ENCODE measurements around the gene MAP3K5. TPM values are rescaled to one million over a fixed set of nuclear protein-coding genes. Genes with fewer than 3 reads are reported as not detected.

Gene MAP3K5
- total RNA-seq, 1 experiment from 2014 or later: 8.1 TPM

GRCh38 chr6:136614350-136614749, 177.9 kb downstream of the MAP3K5 start:
- Histone ChIP-seq H3K27me3 (ENCODE audit: control insufficient read depth, insufficient read depth, low read length) (no peaks in the 10 kb centered on the region), H3K27ac (ENCODE audit: low read length) (no peak overlapping the region), H3K9me3 (ENCODE audit: control insufficient read depth, insufficient read depth, low read depth, low read length) (no peaks in the 10 kb centered on the region), H3K4me3 (ENCODE audit: low read depth in 2 of 2, low read length in 2 of 2) (no peak overlapping the region), H3K36me3 (ENCODE audit: control insufficient read depth, insufficient read depth, low read length) (no peaks in the 10 kb centered on the region), H3K4me1 (ENCODE audit: control insufficient read depth, insufficient read depth, low read length) (peaks cover 15% of the 10 kb centered on the region)
- DNase-seq (ENCODE audit: low read depth, low spot score) (no peak), ATAC-seq (no peak)
- ChIA-PET POLR2A (no interaction called here), CTCF (no interaction called here)
- TF ChIP-seq POLR2AphosphoS5 (IDR thresholded peaks at IDR 0.05; ENCODE audit: low read depth, low read length) (no peak), TCF7L2 (IDR thresholded peaks at IDR 0.05; ENCODE audit: low read depth, low read length) (no peak), SIN3A (IDR thresholded peaks at IDR 0.05; ENCODE audit: borderline replicate concordance, insufficient read depth, low read depth, low read length) (no peak), REST (IDR thresholded peaks at IDR 0.05; ENCODE audit: insufficient read depth in 1 of 2, low read depth in 2 of 2, low read length in 1 of 2) (no peak)
- TF ChIP-seq, protein P1, sequence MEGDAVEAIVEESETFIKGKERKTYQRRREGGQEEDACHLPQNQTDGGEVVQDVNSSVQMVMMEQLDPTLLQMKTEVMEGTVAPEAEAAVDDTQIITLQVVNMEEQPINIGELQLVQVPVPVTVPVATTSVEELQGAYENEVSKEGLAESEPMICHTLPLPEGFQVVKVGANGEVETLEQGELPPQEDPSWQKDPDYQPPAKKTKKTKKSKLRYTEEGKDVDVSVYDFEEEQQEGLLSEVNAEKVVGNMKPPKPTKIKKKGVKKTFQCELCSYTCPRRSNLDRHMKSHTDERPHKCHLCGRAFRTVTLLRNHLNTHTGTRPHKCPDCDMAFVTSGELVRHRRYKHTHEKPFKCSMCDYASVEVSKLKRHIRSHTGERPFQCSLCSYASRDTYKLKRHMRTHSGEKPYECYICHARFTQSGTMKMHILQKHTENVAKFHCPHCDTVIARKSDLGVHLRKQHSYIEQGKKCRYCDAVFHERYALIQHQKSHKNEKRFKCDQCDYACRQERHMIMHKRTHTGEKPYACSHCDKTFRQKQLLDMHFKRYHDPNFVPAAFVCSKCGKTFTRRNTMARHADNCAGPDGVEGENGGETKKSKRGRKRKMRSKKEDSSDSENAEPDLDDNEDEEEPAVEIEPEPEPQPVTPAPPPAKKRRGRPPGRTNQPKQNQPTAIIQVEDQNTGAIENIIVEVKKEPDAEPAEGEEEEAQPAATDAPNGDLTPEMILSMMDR (IDR thresholded peaks at IDR 0.05): no peak
- in situ Hi-C loops (cut with HindIII; ENCODE audit: low pct_unique_long_range_greater_than_20kb, low sequenced_read_pairs): no loop called here
- BruUV-seq (replicated peaks): no TSS peak
- intact Hi-C loops (cut with micrococcal nuclease; ENCODE audit: unreplicated experiment): no loop called here

DNA sequence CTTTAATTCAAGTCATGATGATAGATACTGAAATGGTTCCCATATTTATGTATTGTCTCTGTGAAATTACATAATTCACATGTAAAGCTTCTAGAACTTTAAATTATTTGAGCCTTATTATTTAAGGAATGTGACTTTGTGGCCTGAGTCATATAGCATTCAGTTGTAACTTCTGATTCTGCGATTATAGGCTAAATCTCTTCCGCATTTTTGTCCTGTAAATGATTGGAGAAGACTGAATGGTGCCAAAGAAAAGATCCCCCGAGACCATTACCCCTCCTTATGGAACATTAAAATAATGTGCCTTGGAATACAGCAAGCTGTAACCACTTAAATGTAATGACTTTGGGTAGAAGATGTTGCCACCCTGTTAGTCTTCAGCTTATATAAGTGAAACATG, 178.8 kb downstream of the MAP3K5 start:
- DNase-seq (ENCODE audit: low read depth, low spot score) (no peak), ATAC-seq (no peak)
- in situ Hi-C loops (cut with HindIII; ENCODE audit: low pct_unique_long_range_greater_than_20kb, low sequenced_read_pairs): no loop called here
- Histone ChIP-seq H3K9me3 (ENCODE audit: control insufficient read depth, insufficient read depth, low read depth, low read length) (no peaks in the 10 kb centered on the region), H3K27ac (ENCODE audit: low read length) (no peak overlapping the region), H3K27me3 (ENCODE audit: control insufficient read depth, insufficient read depth, low read length) (no peaks in the 10 kb centered on the region), H3K36me3 (ENCODE audit: control insufficient read depth, insufficient read depth, low read length) (no peaks in the 10 kb centered on the region), H3K4me3 (ENCODE audit: low read depth in 2 of 2, low read length in 2 of 2) (no peak overlapping the region), H3K4me1 (ENCODE audit: control insufficient read depth, insufficient read depth, low read length) (peaks cover 22% of the 10 kb centered on the region)
- ChIA-PET CTCF (interaction anchor here (0.6 kb wide), 1 partner anchor 21 kb away, joined by 3 read pairs; no protein-coding TSS in a partner anchor), POLR2A (no interaction called here)
- TF ChIP-seq, protein P1 (IDR thresholded peaks at IDR 0.05): no peak
- TF ChIP-seq SIN3A (IDR thresholded peaks at IDR 0.05; ENCODE audit: borderline replicate concordance, insufficient read depth, low read depth, low read length) (no peak), TCF7L2 (IDR thresholded peaks at IDR 0.05; ENCODE audit: low read depth, low read length) (no peak), POLR2AphosphoS5 (IDR thresholded peaks at IDR 0.05; ENCODE audit: low read depth, low read length) (no peak), REST (IDR thresholded peaks at IDR 0.05; ENCODE audit: insufficient read depth in 1 of 2, low read depth in 2 of 2, low read length in 1 of 2) (no peak)
- no TSS peak for BruUV-seq (replicated peaks)
- intact Hi-C loops (cut with micrococcal nuclease; ENCODE audit: unreplicated experiment): no loop called here

Measured in Panc1 (cell line).